Stimulated activated CD4-positive, alpha-beta T cell treated with anti-CD3 and anti-CD28 coated beads, Interleukin-4, amount 100 ng/mL, for 24 hours (primary cell): ENCODE results near the gene TIPIN.
A peak's percentile ranks its signal among the peaks of the same experiment; 100 is the strongest.
"Not testable (repeated sequence)": the region's sequence is repeated elsewhere in the genome, so short reads cannot be mapped to it uniquely, and the experiment has no call there.

ENCODE experiments used
- DNase-seq: peaks from one replicate; pipeline ENCODE4 v3.0.0-alpha.2; 2020

Gene TIPIN

DNA sequence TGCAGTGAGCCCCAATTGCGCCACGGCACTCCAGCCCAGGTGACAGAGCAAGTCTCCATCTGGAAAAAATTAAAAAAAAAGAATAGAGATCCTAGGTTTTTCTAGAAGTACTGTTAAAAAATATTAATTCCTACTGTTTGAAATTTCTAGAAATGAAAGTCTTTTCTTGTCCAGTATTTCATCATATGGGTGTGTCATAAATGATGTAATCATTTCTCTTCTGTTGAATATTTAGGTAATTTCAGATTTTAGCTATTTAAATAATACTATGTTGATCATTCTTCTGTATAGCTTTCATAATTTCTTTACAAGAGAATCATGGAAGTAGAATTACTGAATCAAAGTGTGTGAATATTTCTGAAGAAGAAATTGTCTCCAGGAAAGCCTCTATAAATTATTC lies 24.9 kb upstream of the TIPIN start:
- not testable (repeated sequence) for DNase-seq

DNA sequence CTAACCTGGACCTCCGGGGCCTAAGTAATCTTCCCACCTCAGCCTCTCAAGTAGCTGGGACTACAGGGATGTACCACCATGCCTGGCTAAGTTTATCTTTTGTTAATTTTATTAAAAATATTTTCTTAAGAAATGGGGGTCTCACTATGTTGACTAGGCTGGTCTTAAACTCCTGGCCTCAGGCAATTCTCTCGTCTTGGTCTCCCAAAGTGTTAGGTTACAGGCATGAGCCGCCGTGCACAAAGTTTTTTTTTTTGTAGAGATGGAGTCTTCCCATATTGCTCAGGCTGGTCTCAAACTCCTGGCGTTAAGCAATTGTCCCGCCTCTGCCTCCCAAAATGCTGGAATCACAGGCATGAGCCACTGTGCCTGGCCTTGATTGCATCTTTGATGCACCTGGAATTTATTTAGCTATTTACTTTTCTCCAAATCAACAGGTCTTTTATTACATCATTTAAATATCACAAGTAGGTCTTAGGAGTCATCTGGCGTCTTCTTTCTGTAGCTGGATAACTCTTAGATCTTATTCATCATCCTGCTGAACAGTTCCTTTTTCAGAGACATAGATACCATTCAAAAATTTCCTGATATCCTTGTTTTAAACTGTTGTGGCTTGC lies 22.4 kb upstream of the TIPIN start:
- no peak for DNase-seq

DNA sequence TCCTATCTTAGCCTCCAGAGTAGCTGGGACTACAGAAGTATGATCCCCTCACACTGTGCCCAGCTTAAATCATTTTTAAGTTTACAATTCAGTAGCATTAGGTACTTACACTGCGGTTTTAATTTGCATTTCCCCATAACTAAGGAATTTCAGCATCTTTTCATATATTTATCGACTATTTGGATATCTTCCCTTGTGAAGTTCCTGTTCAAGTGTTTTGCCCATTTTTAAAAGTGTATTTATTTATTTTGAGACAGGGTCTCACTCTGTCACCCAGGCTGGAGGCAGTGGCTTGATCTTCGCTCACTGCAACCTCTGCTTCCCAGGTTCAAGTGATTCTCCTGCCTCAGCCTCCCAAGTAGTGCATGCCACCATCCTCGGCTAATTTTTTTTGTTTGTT lies 17.7 kb upstream of the TIPIN start:
- DNase-seq, result no peak

DNA sequence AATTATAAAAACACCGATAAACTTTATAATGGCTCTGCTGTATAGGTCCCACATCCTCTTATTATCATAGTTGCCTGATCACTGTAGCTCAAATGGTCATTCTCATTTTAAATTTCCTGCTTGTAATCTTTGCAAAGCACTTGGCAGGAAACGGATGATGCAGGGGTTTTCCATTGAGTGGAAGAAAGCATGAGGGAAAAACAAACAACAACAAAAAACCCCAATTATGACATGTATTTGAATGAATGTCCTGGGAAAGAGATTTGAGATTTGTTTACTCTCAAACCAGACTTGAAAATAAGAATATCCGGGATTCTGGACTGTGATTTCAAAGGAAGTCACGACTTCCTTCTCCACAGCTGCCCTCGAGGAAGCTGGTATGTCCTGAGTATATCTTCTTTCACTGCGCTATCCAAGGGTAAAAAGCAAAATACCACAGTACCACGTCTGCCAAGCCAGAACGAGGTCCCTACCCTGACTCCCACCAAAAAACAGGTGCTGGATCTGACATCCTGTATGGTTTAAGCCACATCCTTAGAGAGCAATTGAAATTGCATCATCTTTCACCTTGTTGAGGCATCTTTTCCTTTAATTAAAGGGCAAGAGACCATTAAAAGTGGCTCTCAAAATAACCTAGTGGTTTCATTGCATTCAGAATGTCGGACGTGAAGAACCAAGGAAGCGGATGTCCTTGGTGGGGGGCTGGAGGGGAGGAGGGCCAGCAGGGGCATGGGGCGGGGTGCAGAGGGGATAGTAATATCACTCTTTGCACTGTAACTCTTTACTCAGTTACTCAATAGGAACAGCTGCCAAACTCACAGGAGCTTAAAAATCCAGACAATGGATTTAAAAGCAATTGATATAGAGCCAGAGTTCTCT lies 13.5 kb upstream of the TIPIN start:
- DNase-seq, result peak; percentile 34

DNA sequence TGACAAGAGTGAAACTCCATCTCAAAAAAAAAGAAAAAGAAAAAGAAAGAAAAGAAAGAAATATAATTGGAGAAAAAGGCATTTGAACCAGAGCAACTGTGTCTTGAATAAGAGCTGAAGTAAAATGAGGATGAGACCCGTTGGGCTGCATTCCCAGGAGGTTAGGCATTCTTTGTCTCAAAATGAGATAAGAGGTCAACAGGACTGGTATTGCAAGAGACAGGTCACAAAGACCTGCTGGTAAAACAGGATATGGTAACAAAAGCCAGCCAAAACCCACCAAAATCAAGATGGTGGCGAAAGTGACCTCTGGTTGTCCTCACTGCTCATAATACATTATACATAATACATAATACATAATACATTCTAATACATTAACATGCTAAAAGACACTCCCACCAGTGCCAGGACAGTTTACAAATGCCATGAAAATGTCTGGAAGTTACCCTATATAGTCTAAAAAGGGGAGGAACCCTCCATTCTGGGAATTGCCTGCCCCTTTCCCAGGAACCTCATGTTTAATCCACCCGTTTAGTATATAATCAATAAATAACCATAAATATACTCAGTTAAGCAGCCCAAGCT lies 8.6 kb upstream of the TIPIN start:
- DNase-seq, result no peak

DNA sequence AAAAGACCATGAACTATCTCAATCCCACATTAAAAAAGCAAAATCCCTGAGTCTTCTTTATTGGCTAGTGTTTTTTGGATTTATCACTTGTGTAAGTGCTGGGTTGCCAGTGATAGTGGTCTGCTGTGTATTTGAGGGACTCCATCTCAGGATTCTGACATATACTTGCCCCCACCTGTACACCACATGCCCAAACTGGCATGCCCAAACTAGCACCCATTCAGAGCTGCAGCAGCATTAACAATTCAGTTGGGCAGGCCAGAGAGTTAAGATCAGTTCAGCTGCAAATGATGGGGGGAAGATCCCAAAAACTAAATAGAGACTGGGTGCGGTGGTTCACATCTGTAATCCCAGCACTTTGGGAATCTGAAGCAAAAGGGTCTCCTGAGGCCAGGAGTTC lies 6.3 kb upstream of the TIPIN start:
- no peak for DNase-seq

DNA sequence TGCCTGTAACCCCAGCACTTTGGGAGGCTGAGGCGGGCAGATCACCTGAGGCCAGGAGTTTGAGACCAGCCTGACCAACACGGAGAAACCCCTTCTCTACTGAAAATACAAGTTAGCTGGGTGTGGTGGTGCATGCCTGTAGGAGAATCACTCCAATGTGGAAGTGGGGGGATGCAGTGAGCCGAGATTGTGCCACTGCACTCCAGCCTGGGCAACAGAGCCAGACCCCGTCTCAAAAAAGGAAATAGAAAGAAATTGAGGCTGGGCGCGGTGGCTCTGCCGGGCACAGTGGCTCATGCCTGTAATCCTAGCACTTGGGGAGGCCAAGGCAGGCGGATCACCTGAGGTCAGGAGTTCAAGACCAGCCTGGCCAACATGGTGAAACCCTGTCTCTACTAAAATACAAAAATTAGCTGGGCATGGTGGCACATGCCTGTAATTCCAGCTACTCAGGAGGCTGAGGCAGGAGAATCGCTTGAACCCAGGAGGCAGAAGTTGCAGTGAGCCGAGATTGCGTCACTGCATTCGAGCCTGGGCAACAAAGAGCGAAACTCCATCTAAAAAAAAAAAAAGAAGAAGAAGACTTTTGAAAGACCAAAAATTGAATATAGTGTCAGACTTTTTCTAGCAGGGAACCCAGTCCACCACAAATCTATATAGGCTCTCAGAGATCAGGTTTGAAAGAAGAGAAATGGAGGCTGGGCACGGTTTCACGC lies 5.4 kb upstream of the TIPIN start:
- DNase-seq, result not testable (repeated sequence)

DNA sequence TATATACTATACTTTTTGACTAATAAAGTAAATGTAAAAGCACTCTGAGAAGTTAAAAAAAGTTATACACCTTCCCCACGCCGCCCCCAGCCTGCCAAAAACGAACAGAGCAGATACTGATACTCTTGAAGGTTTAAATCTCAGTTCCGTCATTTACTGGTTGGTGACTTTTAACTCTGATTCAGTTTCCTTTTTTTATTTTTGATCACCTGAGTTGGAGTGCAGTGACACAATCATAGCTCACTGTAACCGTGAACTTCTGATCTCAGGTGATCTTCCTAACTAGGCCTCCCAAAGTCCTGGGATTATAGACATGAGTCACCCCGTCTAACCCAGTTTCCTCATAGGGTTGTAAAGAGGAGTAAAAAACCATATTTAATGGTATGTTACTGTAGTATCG lies 3.3 kb upstream of the TIPIN start:
- DNase-seq, result no peak

DNA sequence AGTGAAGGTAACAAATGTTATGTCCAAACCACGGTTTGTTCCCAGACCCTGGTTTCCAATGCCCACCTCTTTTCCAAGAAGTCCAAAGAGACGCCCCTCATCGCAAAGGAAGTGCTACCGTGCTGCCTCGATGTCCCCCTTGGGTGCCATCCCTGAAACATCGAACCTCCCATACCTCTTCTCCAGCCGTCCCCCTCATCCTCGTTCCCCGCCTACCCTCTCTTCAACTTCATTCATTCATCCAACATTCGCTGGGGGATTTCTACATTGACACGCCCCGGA lies 467 bp downstream of the TIPIN start:
- peak; percentile 24 for DNase-seq

DNA sequence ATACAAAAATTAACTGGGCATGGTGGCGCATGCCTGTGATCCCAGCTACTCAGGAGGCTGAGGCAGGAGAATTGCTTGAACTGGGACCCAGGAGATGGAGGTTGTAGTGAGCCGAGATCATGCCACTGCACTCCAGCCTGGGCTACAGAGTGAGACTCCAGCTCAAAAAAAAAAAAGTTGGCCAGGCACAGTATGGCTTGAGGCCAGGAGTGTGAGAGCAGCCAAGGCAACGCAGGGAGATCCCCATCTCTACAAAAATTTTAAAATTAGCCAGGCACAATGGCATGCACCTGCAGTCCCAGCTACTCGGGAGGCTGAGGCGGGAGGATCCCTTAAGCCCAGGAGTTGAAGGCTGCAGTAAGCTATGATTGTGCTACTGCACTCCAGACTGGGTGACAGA lies 8.0 kb downstream of the TIPIN start:
- DNase-seq, result not testable (repeated sequence)

DNA sequence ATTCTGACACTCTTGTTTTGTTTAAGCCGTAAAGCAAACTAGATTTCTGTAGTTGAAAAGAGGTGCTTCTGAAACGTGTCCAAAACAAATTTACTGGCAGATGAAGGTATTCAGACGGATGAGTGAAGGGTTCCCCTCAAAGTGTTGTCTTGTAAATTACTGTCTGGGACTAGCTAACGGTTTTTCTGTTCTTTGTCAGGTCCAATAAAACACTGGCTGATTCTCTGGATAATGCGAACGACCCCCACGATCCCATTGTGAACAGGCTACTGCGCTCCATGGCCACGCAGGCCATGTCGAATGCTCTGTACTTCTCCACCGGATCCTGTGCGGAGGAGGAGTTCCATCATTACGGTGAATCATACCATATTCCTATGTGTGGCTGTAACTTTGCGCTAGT lies 27.7 kb downstream of the TIPIN start:
- DNase-seq, result no peak

DNA sequence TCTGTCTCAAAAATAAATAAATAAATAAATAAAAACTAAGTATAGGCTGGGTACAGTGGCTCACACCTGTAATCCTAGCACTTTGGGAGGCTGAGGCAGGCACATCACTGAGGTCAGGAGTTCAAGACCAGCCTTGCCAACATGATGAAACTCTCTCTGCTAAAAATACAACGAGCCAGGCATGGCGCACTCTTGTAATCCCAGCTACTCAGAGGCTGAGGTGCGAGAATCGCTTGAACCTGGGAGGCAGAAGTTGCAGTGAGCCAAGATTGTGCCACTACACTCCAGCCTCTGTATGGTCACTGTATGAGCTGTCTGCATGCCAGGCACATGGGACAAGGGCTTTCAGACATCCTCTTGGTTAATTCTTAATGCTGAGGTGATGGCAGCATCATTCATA lies 28.7 kb downstream of the TIPIN start:
- DNase-seq, result no peak

DNA sequence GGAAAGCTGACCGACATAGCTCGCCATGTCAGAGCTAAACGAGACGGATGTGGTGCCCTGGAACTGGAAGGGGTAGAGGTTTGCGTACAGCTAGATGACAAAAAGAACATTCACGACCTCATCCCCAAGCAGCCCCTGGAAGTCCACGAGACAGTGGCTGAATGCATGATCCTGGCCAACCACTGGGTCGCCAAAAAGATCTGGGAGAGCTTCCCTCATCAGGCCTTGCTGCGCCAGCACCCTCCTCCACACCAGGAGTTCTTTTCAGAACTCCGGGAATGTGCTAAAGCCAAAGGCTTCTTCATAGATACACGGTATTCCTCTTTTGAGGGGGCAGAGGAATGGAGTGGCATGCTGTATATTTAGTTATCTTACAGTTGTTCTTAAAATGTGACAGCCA lies 30.4 kb downstream of the TIPIN start:
- DNase-seq, result no peak

DNA sequence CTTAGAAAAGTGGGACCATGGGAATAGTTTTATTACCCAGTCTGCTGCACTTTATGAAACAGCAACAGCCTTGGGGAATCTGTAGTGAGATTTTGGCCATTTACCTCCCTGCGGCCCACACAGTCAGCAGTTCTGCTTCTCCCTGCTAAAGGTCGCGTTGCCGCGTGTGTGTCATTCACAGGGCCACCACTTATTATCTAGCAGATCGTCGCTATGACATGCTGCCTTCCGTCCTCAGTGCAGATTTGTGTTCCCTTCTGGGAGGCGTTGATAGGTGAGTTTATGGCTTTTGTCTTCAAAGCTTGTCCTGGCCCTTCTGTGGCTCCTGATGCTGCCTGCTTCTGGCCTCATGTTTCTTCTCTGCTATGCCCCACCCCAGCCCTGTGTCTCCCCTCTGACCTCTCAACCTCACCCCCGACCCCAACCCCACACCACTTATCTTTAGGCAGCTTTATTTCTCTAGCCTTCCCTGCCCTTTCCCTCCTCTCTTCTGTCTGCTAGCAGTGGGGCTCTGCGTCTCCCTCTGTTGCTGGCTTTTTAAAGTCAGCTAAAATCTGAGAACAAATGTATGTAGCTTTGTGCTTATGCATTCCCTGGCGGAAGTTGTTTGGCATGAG lies 33.1 kb downstream of the TIPIN start:
- no peak for DNase-seq

DNA sequence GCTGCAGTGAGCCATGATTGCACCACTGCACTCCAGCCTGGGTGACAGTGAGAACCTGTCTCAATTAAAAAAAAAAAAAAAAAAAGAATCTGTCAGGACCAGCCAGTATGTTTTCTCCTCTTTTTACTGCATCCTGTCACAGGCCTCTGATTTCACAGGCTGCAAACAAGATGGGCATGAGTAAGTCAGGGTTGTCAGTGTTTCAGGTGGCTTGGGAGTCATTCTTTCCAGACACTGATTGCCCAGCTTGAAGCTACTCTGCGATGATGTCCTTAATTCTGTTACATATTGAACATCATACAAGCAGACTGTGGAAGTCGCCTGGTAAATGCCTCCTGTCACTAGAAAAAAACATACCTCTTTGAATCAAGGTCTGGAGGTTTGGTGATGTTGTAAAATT lies 44.3 kb downstream of the TIPIN start:
- DNase-seq, result no peak

DNA sequence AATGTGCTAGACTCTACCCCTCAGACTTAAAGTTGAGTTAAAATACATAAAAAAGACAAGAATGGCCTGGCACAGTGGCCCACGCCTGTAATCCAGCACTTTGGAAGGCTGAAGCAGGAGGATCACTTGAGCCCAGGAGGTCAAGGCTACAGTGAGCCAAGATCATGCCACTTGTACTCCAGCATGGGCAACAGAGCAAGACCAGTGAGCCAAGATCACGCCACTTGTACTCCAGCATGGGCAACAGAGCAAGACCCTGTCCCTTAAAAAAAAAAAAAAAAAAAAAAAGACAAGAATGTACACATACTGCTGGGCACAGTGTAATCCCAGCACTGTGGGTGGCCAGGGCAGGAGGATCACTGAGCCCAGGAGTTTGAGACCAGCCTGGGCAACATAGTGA lies 45.7 kb downstream of the TIPIN start:
- no peak for DNase-seq

DNA sequence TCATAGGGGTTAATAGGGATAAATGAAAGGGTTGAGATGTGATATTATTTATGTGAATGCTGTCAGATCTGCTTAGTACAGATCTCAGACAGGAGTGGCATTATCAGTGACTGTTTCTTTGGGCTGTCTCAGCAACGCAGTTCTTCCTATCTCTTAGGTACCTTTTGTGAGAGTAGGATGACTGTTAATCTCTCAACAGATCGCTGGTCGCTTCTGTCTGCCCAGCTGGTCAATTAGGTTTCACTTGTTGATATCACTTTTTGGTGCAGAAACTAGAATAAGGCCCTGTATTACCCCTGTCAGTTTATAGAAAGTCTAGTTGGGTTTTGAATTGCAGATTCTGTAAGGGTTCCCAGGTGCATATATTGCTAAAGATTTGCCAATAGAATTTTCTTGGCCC lies 46.7 kb downstream of the TIPIN start:
- no peak for DNase-seq

DNA sequence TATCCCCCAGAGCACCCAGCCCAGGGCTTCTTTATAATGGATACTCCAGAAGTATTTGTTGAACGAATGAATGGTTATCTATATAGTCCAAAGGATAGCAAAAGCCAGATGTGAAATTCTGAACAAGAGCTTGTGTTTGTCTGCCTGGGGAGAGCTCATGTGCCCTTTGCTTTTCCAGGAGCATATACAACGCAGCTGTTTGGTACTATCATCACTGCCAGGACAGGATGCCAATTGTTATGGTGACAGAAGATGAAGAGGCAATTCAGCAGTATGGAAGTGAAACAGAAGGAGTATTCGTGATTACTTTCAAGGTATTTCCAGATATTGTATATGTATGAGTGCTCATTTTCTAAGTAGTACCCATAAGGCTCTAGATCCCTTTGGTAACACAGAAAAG lies 48.0 kb downstream of the TIPIN start:
- no peak for DNase-seq

DNA sequence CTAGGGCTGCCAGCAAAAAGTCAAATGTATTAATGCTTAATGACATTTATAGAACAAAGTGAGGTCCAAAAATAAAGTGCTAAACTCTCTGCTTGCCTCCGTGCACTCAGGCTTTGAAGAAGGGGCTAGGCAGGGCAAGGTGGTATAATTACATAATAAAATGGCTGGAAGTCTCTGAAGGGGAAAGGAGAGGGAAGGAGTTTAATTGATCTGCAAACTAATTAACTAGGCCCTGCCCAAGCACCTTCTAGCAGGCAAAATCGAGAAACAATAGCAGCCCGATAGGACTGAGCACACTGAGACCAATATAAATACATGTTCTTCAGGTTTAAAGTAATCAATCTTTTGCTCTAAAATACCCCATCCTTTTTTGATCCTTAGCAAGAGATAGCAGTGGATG lies 50.1 kb downstream of the TIPIN start:
- no peak for DNase-seq

DNA sequence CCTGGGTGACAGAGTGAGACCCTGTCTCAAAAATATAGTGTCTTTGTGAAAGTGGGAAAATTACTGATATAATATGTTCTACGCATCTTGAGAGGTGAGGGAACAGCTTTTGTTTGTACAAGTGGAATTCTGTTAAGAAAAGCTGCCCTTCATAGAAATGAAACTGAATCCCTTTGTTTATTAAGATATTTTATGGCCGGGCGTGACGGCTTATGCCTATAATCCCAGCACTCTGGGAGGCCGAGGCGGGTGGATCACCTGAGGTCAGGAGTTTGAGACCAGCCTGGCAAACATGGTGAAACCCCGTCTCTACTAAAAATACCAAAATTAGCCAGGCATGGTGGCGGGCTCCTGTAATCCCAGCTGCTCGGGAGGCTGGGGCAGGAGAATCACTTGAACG lies 52.1 kb downstream of the TIPIN start:
- not testable (repeated sequence) for DNase-seq

DNA sequence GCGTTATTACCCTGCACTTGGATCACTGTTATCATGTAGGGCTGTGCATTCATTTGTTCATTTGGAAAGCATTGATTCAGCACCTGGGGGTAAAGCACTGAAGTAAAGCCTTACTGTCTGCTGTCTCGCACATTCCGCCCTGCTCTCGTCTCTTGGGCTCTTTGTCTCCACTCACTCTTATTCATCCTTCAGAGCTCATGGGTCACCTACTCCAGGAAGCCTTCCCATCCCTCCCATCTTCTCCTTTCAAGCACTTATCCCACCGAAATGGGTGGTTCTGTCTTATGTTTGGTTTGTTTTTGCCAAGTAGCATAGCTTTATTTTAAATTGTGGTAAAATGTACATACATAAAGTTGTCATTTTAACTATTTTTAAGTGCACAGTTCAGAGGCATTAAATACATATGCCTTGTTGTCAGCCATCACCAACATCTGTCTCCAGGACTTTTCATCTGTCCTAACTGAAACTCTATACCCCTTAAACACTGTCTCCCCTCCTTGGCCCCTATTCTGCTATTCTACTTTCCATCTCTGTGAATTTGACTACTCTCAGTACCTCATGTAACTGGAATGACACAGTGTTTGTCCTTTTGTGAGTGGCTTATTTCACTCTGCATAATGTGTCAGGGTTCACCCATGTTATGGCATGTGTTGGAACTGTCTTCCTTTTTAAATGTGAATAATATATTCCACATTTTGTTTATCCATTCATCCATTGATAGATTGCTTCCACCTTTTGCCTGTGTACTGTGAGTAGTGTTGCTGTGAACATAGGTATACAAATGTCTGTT lies 53.8 kb downstream of the TIPIN start:
- no peak for DNase-seq

DNA sequence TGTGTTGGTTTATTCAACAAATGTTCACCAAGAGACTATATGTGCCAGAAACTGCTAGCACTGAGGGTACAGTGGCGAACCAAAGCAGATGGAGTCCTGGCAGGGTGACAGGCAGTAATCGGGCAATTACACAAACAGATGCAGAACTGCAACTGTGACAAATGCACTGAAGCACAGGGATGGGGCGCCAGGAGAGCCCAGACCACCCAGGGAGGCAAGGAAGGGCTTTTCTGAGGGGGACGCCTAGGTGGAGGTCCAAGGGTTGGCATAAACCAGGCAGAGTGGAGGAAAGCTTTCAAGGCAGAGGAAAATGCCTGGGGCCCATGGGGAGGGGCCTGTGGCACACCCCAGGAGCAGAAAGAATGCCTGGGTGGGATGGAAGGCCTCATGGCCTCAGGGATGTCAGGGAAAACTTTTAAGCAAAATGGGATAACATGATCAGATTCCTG lies 57.7 kb downstream of the TIPIN start:
- DNase-seq, result no peak

DNA sequence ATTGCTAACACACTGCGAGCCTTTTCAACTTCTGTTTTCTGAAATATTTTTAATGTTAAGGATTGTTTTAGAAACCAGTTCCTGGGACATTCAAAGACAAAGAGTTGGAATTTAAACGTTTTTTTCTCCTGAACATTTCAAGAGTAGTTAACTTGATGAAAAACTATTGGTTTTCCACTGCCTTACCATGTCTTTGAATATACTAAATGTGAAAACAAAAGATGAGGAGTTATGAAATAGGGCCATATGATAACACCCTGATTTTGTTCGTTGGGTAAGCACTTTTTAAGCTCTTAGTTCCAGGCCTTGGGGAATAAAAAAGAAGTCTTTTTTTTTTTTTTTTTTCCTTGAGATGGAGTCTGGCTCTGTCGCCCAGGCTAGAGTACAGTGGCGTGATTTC lies 60.3 kb downstream of the TIPIN start:
- DNase-seq, result no peak
